Measurements from ENCODE around the gene MCTP1. TPM values are rescaled to one million over a fixed set of nuclear protein-coding genes. Genes with fewer than 3 reads are reported as not detected.

The MCTP1 gene
- total and polyA plus RNA-seq, 2 experiments from 2014 or later: 1.3 to 5.7 TPM

DNA sequence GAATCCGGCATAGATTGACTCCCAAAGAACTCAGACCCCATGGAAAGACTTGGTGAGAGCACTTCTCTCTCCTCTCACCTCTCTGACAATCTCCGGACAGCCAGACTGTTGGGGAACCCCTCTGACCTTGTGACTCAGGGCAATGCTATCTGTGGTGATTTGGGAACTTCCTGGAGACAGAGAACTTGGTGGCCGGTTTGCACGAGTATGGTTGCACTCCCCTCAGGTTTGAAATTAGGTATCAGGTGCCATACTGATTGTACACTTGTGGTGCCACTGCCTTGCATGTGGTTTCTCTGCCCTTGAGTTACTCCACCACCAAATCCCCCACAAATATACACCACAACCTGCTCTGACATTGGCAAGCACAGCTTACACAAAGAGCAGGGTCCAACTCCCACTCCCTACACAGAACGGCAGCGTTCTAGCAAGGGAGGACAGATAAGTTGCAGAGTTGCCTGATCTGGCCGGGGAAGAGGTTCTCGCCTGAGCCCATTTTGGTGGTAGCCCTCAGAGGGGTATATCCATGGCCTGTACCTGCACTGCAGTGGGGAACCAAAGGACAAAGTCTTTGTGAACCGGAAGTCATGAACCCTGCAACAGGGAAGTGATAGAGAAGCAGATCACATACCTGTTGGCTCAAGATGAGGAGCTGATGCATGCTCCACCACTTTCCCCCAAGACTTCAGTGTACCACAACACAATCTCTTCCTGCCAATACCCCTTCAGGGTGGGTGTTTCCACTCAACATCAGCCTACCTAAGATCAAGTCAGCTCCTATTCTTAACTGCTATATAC lies 255.1 kb downstream of the MCTP1 start:
- Histone ChIP-seq H3K36me3 (replicated peaks; ENCODE audit: insufficient read depth, low read depth) (no peaks in the 10 kb centered on the region), H3K27ac (no peak overlapping the region), H3K4me3 (no peak overlapping the region), H3K9me2 (replicated peaks; ENCODE audit: insufficient read depth) (no peaks in the 10 kb centered on the region), H3K4me2 (no peak overlapping the region), H3K9me3 (ENCODE audit: low read depth) (no peaks in the 10 kb centered on the region), H4K20me1 (ENCODE audit: insufficient read depth, poor library complexity, severe bottlenecking) (no peaks in the 10 kb centered on the region), H3K79me2 (no peaks in the 10 kb centered on the region), H3K27me3 (no peaks in the 10 kb centered on the region), H2AFZ (no peak overlapping the region), H3K4me1 (ENCODE audit: insufficient read depth) (no peaks in the 10 kb centered on the region)
- no peak for DNase-seq (ENCODE audit: low spot score)
- TF ChIP-seq, protein P1, sequence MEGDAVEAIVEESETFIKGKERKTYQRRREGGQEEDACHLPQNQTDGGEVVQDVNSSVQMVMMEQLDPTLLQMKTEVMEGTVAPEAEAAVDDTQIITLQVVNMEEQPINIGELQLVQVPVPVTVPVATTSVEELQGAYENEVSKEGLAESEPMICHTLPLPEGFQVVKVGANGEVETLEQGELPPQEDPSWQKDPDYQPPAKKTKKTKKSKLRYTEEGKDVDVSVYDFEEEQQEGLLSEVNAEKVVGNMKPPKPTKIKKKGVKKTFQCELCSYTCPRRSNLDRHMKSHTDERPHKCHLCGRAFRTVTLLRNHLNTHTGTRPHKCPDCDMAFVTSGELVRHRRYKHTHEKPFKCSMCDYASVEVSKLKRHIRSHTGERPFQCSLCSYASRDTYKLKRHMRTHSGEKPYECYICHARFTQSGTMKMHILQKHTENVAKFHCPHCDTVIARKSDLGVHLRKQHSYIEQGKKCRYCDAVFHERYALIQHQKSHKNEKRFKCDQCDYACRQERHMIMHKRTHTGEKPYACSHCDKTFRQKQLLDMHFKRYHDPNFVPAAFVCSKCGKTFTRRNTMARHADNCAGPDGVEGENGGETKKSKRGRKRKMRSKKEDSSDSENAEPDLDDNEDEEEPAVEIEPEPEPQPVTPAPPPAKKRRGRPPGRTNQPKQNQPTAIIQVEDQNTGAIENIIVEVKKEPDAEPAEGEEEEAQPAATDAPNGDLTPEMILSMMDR (IDR thresholded peaks at IDR 0.05; ENCODE audit: poor library complexity): no peak
- TF ChIP-seq EZH2 (IDR thresholded peaks at IDR 0.05; ENCODE audit: borderline replicate concordance): no peak
- 96% methylated on average over 9 of the region's 9 CpGs for WGBS (ENCODE audit: low lambda C conversion rate, missing lambda C conversion rate)

GRCh38 chr5:95027775-95028174 lies 257.1 kb downstream of the MCTP1 start:
- TF ChIP-seq, protein P1 (IDR thresholded peaks at IDR 0.05; ENCODE audit: poor library complexity): no peak
- no peak for TF ChIP-seq EZH2phosphoT487 (IDR thresholded peaks at IDR 0.05; ENCODE audit: low read depth, severe bottlenecking, unreplicated experiment)
- no peak for TF ChIP-seq EZH2 (IDR thresholded peaks at IDR 0.05; ENCODE audit: borderline replicate concordance)
- H3K36me3 ChIP-seq (replicated peaks; ENCODE audit: insufficient read depth, low read depth): no peaks in the 10 kb centered on the region
- H3K4me1 ChIP-seq (ENCODE audit: insufficient read depth): no peaks in the 10 kb centered on the region
- WGBS (ENCODE audit: low lambda C conversion rate, missing lambda C conversion rate): 64% methylated on average over 3 of the region's 3 CpGs
- H3K9me3 ChIP-seq (ENCODE audit: low read depth): no peaks in the 10 kb centered on the region
- H3K4me3 ChIP-seq: no peak overlapping the region
- H4K20me1 ChIP-seq (ENCODE audit: insufficient read depth, poor library complexity, severe bottlenecking): no peaks in the 10 kb centered on the region
- H3K79me2 ChIP-seq: no peaks in the 10 kb centered on the region
- no peak overlapping the region for H3K4me2 ChIP-seq
- no peaks in the 10 kb centered on the region for H3K27me3 ChIP-seq
- no peak overlapping the region for H2AFZ ChIP-seq
- H3K9me2 ChIP-seq (replicated peaks; ENCODE audit: insufficient read depth): no peaks in the 10 kb centered on the region
- no peak for DNase-seq (ENCODE audit: low spot score)
- H3K27ac ChIP-seq: no peak overlapping the region

DNA sequence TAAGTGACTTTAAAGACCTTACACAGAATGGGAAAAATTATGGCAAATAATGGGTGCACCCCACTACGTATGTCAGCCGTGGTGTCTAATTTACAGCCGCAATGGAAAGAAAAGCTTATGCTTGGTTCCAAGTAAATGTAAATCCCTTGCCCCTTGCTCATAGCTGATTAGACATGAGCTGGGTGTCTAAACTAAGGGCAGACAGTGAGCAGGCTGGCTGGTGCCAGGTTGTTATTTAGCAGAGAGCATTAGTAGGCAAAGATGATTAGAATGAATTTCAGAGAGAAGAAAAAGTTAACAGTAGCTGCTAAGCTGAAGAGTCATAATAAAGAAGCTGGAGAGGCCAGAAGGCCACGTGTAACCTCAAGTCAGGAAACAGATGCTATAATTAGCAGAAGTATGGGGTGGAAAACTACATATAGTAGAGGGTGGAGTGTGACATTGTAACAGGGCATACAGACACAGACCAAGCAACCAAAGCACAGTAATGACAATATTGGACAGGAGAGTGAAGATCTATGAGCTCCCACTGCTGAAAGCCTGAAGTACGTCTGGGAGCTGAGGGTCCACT lies 257.7 kb downstream of the MCTP1 start:
- 90% methylated on average over 5 of the region's 5 CpGs for WGBS (ENCODE audit: low lambda C conversion rate, missing lambda C conversion rate)
- no peaks in the 10 kb centered on the region for H3K36me3 ChIP-seq (replicated peaks; ENCODE audit: insufficient read depth, low read depth)
- no peaks in the 10 kb centered on the region for H3K9me2 ChIP-seq (replicated peaks; ENCODE audit: insufficient read depth)
- no peaks in the 10 kb centered on the region for H3K79me2 ChIP-seq
- no peaks in the 10 kb centered on the region for H3K9me3 ChIP-seq (ENCODE audit: low read depth)
- no peaks in the 10 kb centered on the region for H3K27me3 ChIP-seq
- H4K20me1 ChIP-seq (ENCODE audit: insufficient read depth, poor library complexity, severe bottlenecking): no peaks in the 10 kb centered on the region
- H3K4me3 ChIP-seq: no peak overlapping the region
- no peak for TF ChIP-seq EZH2phosphoT487 (IDR thresholded peaks at IDR 0.05; ENCODE audit: low read depth, severe bottlenecking, unreplicated experiment)
- no peak for TF ChIP-seq EZH2 (IDR thresholded peaks at IDR 0.05; ENCODE audit: borderline replicate concordance)
- TF ChIP-seq, protein P1 (IDR thresholded peaks at IDR 0.05; ENCODE audit: poor library complexity): no peak
- DNase-seq (ENCODE audit: low spot score): no peak
- H3K27ac ChIP-seq: no peak overlapping the region
- no peaks in the 10 kb centered on the region for H3K4me1 ChIP-seq (ENCODE audit: insufficient read depth)
- H3K4me2 ChIP-seq: no peak overlapping the region
- H2AFZ ChIP-seq: no peak overlapping the region

Measured in hepatocyte (in vitro differentiated cells).